Neutrophil (primary cell): Measurements from ENCODE around the gene KRIT1.

Experiments
- H3K27ac ChIP-seq: fragments of 200-600 bp; sonication (generic); 2 replicates; pipeline ENCODE4 v1.5.1; 2016; ENCODE audit warnings: mild to moderate bottlenecking, moderate library complexity
- H3K27me3 ChIP-seq: fragments of 200-600 bp; sonication (generic); 2 replicates; pipeline ENCODE4 v1.6.0; 2016; ENCODE audit warnings: mild to moderate bottlenecking
- H3K36me3 ChIP-seq: fragments of 200-600 bp; sonication (generic); 2 replicates; pipeline ENCODE4 v1.5.1; 2017
- H3K4me1 ChIP-seq, 2 experiments: fragments of 200-600 bp in 1 of 2; sonication (generic) in 1 of 2; 1 replicate in 1 of 2; 2 replicates in 1 of 2; pipeline versions ENCODE4 v1.5.1 to v1.6.1; 2013 to 2016; ENCODE audit warnings: low read depth in 1 of 2, low read length in 1 of 2, mild to moderate bottlenecking in 1 of 2, moderate library complexity in 1 of 2; ENCODE audit not compliant: control insufficient read depth in 1 of 2, insufficient read depth in 1 of 2
- H3K4me3 ChIP-seq, 2 experiments: fragments of 200-600 bp in 1 of 2; sonication (generic) in 1 of 2; 1 replicate in 1 of 2; 2 replicates in 1 of 2; pipeline ENCODE4 v1.5.1; 2013 to 2016; ENCODE audit warnings: low read depth in 1 of 2, low read length in 1 of 2, mild to moderate bottlenecking in 1 of 2, moderate library complexity in 1 of 2
- H3K9me3 ChIP-seq: fragments of 200-600 bp; sonication (generic); 2 replicates; pipeline ENCODE4 v1.5.1; 2016
- CTCF ChIP-seq: fragments of 200-600 bp; sonication (generic); IDR thresholded peaks from 2 replicates; pipeline ENCODE4 v1.5.1; 2016; ENCODE audit warnings: antibody characterized with exemption

The KRIT1 gene

GRCh38 chr7:92245487-92246359 is at the start of gene KRIT1, which contains the start of gene ANKIB1:
KRIT1 (minus strand) TSS chr7:92245914; CDS start chr7:92242135, 3,779 bp downstream.
ANKIB1 (plus strand) TSS chr7:92245974; CDS start chr7:92294979, 49,005 bp downstream.
- Histone ChIP-seq H3K27ac (peak within 1 kb of the TSS; percentile 88), H3K9me3 (no peaks in the 10 kb centered on the region), H3K4me1 (peaks cover 24 to 27% of the 10 kb centered on the region in 2 experiments), H3K36me3 (peaks cover 7% of the 10 kb centered on the region), H3K4me3 (peak within 1 kb of the TSS; percentile 71 to 98), H3K27me3 (peaks cover 6% of the 10 kb centered on the region)
- TF ChIP-seq CTCF, result peak; percentile 32

- no peak overlapping the region for H3K4me3 ChIP-seq
- TF ChIP-seq CTCF, result no peak
- no peaks in the 10 kb centered on the region for H3K4me1 ChIP-seq
- H3K27me3 ChIP-seq, result no peaks in the 10 kb centered on the region
- no peaks in the 10 kb centered on the region for H3K36me3 ChIP-seq
- no peak overlapping the region for H3K27ac ChIP-seq
- no peaks in the 10 kb centered on the region for H3K9me3 ChIP-seq
Observed at GRCh38 chr7:92295391-92295790, 49.7 kb upstream of the KRIT1 start.

GRCh38 chr7:92293896-92294590 is 48.3 kb upstream of the KRIT1 start:
- H3K9me3 ChIP-seq, result no peaks in the 10 kb centered on the region
- no peak overlapping the region for H3K4me3 ChIP-seq
- no peaks in the 10 kb centered on the region for H3K36me3 ChIP-seq
- TF ChIP-seq CTCF, result no peak
- H3K4me1 ChIP-seq, result no peaks in the 10 kb centered on the region
- no peak overlapping the region for H3K27ac ChIP-seq
- no peaks in the 10 kb centered on the region for H3K27me3 ChIP-seq

GRCh38 chr7:92292981-92293380 is 47.3 kb upstream of the KRIT1 start:
- Histone ChIP-seq H3K4me3 (no peak overlapping the region), H3K9me3 (no peaks in the 10 kb centered on the region), H3K27ac (no peak overlapping the region), H3K36me3 (no peaks in the 10 kb centered on the region), H3K4me1 (no peaks in the 10 kb centered on the region), H3K27me3 (no peaks in the 10 kb centered on the region)
- TF ChIP-seq CTCF, result no peak

- no peak for TF ChIP-seq CTCF
- H3K4me1 ChIP-seq, result no peaks in the 10 kb centered on the region
- no peaks in the 10 kb centered on the region for H3K9me3 ChIP-seq
- H3K36me3 ChIP-seq, result no peaks in the 10 kb centered on the region
- H3K27ac ChIP-seq, result no peak overlapping the region
- H3K27me3 ChIP-seq, result no peaks in the 10 kb centered on the region
- H3K4me3 ChIP-seq, result no peak overlapping the region
Observed at GRCh38 chr7:92289321-92289720, 43.6 kb upstream of the KRIT1 start.
